ENCODE data around the gene MAD1L1. TPM values are rescaled to one million over a fixed set of nuclear protein-coding genes. Genes with fewer than 3 reads are reported as not detected.
"Not testable (repeated sequence)": the region's sequence is repeated elsewhere in the genome, so short reads cannot be mapped to it uniquely, and the experiment has no call there.

The MAD1L1 gene
- polyA plus RNA-seq, 1 donor: 21.2 TPM

DNA sequence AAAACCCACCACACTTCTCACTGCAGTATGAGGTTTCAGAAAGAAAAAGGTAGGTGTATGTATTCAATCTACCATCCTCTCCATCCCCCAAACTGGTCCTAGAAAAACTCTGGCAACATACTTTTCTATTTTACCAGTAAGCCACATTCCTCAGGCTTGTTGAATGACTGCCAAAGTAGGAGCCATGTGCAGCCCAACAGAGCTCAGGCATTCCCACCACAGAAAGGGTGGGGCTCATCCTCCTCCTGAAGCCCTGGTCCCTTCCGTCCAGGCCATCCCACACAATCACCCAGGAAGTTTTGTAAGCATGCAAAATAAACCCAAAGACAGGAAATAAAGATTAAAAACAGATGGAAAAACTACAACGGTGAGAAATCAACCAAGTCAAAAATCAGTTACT, 57.2 kb downstream of the MAD1L1 start:
- DNase-seq (ENCODE audit: low read depth): no peak

DNA sequence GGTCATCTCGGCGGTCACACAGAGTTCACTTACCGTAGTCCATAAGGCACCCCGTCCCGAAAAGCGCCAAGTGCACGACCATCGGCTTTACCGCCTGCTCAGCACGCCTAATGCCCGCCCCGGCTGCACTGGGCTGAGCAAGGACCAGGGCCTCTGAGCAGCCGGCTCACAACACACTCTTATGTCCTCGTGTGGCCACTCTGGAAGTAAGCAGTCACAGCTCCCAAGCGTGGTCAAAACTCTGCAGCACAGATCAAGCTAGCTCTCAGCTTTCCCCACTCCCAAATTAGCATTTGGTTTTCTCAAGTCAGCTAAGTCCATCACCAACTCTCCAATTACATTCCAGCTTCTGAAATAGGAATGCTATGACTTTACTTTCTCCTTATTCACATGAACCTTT, 57.7 kb downstream of the MAD1L1 start:
- no peak for DNase-seq (ENCODE audit: low read depth)

DNA sequence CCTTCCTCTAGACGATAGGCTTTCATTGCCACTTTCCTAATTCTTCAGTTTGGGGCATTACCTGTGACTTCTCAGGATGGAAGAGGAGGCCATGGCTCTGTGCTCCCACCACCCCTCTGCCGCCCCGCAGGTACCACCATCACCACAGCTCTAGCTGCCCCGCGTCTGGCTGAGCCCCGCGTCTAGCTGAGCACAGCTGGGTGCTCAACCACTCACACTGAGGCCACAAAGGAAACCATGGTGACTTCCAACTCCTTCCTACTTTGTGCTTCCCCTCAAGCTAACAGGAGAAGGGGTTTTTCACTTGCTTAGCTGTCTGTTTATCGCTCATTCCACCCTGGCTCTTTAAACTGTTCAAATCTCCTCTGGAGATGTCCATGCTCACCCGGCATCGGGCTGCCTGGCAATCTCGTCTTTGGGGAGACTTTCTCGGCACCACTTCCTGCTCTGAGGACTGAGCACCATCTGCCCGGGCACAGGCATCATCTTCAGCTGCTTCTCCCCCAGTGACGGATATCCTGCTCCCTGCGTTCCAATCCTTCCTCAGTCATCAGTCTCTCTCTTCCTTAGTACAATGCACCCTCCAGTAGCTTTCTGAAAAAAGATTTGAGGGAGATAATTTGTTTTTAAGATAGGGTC, 59.4 kb downstream of the MAD1L1 start:
- DNase-seq (ENCODE audit: low read depth): no peak

DNA sequence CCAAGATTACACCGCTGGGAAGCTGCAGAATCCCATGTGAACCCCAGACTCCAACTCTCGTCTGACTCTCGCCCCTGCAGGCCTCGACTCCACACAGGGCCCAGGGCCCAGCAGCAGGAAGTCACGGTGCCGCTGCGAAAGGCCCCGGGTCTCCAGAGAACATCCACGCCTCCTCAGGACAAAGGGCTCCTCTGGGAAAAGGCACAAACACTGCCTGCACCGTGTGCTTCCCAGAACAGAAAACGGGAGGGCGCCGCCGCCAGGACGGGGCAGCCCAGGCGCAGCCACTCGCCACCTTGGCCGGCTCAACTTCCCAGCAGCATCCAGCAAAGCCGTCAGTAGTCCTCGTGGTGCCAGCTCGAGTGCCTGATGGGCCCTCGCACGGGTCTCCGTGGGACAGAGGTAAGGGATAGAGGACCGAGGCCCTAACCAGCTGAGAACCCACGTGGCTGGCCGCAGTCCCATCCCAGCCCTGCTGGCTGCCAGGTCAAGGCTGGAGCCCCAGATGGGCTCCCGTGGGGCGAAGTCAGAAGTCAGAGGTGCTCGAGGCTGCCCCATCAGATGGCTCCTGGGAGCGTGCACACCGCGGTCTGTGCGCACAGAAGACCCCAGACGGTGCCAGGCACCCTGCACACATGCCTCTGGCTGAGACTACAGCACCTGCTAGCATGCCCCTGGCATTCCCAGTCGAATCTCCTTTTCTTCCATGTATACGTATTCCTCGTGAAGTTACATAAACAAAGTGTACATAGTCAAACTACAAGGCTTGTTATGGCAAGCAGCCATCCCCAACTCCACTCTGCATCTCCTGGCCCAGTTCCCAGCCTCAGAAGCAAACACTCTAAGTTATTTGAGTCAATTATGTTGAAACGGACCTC, 60.2 kb downstream of the MAD1L1 start:
- DNase-seq (ENCODE audit: low read depth): no peak

DNA sequence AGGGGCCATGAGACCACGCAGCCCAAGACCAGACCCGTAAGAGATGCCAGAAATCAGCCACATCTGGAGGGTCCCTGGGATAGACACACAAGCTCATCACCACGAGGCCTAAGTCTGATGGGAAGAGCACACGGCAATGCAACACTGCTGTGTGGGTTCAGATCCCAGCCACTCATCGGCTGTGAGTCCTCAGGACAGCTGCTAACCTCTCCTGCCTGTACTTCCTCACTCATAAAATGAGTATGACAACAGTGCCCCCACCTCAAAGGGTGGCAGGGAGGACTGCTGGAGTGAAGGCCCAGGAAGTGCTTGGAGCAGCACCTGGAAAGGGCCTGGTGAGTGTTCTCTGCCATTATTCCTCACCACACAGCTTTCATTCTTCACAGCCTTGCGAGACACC, 60.9 kb downstream of the MAD1L1 start:
- DNase-seq (ENCODE audit: low read depth): no peak

DNA sequence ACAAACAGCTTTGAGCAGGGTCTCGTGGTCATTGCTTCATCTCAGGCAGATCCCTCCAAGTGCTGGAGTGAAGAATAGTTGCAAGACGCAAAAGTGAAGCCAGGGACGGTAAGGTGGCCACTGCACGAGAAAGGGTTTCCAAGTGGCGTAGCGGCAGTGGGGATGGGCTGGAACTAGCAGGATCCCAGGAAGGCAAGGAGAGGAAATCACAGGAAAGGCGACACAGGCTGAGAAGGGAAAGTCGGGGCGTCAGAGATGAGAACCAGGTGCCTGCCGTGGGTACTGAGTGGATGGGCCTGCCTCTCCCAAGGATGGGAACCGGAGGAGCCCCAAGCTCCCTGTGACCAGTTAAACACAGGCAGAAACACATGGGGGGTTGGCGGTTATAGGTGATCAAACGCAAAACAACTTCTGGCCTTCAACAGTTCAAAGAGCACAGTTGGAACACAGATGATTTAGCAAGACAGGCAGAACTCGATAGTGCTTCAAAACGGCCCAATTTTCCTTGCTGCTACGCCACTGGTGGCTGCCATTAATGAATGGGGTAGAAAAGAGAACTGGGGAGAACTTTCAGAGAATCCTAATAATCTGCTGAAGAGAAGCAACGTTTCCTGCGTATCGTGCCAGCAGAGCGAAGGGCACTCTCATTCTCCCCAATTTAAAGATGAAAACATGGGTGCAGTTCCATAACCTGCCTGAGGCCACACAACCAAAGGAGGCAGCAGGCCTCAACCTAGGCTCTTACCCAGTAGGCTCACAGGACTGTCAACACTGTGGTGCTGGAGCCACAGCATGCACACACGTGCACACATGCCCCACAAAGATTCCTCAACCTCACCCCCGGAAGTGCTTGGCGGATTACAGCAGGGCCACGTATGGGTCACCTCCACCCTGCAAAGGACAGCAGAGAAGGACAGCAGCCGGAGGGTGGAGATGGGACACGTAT, 61.9 kb downstream of the MAD1L1 start:
- no peak for DNase-seq (ENCODE audit: low read depth)

DNA sequence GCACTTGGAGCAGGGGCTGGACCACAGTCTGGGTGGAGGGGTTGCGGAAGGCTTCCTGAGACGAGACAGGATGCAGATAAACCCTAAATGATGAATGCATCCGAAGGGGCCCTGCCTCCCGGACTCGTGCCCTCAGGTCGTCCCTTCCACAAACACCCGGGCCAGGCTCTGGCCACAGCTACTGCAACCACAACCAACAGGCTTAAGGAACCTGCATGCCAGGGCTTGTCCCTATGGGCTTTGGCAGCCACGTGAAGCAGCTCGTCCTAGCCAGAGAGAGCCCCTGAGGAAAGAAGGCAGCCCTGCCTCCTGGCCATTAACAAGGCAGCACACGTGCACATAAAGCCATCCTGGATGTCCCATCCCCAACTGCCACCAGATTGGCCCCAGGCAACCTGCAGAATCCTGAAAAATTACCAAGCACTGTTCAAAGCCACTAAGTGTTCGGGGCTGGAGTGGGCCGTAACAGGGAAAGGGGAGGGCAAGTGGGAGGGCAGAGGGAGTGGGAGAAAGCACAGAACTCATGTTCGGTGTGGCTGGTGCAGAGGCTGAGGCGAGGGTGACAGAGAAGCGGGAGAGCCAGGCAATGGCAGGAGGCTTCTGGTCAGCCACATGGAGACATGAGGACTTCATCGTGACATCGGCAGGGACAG, 62.7 kb downstream of the MAD1L1 start:
- DNase-seq (ENCODE audit: low read depth): no peak

DNA sequence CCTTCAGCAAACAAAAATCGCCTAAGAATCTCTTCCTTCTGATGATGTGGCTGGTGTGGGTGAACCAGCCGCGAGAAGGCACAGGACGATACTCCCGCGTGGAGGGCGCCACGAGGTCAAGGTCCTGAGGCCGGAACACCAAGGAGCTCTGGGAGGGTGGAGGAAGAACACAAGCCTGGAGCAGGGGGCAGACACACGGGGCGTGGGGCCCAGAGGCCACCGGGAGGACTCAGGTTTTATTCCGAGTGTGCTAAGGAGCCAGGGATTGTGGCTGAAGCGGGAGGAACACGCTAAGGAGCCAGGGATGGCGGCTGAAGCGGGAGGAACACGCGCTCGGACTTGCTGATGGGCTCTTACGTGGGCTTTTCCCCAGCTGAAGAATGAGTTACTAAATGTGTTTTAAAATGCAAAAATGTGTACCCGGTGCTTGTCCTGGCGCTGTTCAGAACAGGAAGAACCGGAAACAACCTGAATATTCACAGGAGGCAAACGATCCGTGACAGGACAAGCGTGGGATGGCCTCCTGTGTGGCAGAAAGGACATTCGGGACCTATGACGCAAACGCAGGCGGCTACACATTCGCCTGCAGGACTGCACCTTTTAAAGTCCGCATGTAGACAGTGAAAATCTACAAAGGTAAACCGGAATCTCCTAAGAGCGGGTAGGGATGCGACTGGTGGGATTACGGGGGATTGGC, 64.0 kb downstream of the MAD1L1 start:
- DNase-seq (ENCODE audit: low read depth): no peak

DNA sequence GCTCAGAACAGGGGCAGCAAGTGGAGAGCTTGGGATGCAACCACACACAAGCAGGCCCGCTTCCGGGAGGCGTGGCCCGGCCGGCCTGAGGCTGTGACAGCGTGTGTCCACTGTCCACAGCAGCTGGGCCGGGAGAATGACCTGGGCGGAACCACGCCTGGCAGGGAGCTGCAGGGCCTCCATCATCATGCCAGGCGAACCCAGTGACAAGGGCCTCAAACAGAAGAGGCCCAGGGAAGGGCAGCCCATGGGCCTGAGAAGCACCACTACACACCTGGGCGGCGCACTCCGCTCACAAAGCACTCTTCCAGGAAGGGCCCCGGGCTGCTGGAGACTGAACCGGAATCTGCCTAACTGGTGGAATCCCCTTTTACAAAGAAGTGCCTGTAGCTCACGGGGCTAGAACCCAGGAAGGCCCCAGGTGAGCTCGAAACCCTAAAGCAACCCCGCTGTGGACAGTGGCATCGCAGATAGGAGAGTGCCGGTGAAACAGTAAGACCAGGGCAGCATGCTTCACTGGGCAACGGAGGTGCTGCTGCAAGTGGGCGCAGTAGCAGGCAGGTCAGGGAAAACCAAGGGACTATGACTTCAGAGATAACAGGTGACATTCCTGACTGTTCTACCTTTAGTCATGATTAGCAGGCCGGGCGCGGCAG, 66.0 kb downstream of the MAD1L1 start:
- DNase-seq (ENCODE audit: low read depth): no peak

DNA sequence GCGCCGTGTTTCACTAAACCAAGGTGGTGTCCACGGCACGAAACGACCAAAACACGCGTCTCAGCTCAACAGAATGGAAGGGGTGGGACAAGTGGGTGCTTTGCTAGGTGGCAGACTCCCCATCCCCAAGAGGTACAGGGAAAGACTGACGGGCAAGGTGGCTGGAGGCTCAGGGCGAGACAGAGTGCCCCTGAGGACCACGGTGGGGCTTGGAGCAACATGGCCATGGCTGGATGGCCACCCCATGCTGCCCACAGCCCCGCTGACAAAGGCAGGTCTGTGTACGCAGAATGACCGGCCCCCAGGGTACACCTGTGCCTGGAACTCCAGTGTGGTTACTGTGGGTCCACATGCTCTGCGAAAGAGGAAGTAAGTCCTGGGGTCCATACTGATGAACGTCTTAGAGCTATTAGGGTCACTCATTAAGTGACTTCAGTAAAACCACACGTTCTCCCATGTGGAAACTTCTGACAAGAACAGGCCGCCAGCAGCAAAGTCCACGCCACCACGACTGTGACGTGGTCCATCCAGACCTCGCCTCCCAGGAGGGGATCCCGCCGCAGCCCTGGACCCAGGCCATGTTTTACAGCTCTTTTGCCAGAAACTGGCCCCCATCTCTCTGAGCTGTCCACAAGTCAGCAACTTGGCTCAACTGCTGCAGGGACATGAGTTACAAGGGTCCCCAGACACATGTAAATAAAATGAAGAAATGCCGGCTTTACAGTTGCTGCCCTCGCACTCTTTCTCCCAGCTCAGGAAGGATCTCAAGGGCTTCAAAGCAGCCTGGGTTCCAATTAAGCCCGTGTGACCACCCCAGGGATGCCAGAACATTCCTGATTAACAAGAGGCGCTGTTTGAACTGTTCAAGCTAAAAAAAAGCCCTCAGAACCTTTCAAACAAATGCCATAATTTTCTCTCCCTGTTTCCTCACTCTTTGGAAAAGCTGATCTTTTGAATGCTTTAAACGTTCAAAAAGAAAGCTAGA, 66.8 kb downstream of the MAD1L1 start:
- DNase-seq (ENCODE audit: low read depth): no peak

DNA sequence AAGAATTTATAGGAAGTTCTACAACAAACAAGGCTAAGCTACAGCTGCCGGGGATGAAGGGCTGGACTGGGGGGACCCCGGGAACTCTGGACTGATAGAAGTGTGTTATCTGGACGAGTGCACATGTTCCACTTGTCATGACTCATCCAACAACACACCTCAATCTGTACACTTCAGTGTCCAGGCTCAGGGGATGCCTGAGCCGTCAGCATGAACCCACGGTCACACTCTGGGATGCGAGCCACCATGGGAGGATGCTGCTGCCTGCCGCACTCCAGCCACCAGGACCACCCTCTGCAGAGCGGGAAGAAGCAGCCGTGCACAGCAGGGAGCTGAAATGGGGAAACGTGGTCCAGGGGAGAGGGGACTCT, 67.5 kb downstream of the MAD1L1 start:
- no peak for DNase-seq (ENCODE audit: low read depth)

DNA sequence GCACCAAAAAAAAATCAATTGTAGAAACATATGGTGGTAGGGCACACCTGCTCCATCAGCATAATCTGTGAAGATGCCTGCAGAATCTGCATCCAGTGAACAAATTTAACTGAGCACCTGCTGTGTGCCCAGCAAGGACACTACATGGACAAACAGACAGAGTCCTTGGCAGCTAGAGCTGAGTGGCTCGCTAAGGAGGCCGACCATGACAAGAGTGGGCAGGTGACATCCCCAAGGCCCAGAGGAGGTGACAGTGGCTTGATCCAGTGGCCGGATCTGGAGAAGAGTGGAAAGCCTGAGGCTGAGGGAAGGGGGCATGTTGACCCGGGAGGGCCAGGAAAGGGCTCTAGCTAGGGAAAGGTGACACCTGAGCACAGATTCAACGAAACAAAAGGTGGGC, 68.1 kb downstream of the MAD1L1 start:
- no peak for DNase-seq (ENCODE audit: low read depth)

DNA sequence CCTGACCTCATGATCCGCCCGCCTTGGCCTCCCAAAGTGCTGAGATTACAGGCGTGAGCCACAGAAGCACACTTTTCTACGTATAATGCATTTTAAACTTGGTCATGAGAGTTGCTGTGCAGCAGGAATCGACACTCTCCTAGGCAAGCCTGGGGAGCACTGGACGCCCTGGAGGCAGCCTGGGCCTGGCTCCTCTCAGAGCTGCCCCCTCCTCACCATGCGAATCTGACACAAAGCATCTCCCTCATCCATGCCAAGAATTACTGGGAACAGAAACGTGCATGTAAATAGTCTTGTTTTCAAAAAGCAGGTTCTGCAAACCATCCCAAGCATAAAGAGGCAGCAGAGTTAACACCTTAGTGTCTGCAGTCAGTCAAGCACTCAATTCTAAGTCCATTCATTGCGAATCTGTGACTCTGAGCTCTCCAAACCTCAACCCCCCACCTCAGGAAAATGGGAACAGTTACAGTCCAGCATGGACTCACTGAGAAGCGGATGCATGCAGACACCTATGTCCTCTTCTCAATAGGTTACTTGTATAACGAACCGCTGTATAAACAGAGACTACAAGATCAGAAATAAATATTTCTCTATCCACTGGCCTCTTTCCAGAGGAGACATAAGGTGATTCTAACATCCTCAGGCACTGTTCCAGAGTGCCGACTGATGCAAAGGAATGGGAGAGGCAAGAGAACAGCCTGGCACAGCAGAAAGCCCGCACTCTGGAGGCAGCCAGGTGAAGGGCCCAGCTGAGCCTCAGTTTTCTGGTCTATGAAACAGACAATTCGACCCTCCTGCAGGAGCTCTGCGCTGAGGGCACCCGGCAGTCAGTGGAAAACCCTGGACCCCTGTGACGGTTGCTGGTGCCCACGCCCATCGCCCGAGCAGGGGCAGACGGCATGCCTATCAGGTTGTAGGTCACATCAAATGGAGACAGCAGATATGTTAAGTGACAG, 68.9 kb downstream of the MAD1L1 start:
- no peak for DNase-seq (ENCODE audit: low read depth)

DNA sequence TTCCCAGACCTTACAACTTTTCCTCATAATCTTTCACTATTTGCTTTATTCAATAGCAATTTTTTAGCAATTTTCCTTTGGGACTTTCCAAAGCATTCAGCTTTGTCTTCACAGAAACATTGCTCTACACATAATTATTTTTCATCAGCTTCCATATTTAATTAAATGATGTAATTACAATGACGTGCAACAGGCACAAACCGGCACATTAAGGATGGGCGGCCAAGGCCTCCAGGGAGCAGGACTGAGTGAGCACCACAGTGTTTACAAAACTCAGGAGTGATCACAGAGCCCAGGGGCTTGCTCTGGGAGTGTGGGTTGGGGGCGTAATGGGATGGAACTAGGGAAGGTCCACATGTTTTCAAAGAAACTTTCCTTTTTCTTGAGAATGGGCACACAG, 69.8 kb downstream of the MAD1L1 start:
- no peak for DNase-seq (ENCODE audit: low read depth)

DNA sequence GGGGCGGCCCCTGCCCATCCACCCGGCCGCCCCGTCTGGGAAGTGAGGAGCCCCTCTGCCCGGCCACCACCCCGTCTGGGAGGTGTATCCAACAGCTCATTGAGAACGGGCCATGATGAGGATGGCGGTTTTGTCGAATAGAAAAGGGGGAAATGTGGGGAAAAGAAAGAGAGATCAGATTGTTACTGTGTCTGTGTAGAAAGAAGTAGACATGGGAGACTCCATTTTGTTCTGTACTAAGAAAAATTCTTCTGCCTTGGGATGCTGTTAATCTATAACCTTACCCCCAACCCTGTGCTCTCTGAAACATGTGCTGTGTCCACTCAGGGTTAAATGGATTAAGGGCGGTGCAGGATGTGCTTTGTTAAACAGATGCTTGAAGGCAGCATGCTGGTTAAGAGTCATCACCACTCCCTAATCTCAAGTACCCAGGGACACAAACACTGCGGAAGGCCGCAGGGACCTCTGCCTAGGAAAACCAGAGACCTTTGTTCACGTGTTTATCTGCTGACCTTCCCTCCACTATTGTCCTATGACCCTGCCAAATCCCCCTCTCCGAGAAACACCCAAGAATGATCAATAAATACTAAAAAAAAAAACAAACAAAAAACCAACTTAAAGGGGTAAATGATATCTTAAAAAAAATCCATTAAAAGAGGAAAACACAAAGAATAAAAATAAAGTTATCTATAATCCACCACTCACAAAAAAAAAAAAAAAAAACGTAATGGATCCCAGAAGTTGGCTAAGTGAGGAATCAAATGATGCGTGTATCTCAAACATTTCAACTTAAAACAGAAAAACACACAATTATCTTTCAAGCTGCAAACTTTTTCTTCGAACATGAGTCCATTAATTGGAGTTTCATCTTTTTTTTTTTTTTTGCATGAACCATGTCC, 70.5 kb downstream of the MAD1L1 start:
- DNase-seq (ENCODE audit: low read depth): not testable (repeated sequence)

DNA sequence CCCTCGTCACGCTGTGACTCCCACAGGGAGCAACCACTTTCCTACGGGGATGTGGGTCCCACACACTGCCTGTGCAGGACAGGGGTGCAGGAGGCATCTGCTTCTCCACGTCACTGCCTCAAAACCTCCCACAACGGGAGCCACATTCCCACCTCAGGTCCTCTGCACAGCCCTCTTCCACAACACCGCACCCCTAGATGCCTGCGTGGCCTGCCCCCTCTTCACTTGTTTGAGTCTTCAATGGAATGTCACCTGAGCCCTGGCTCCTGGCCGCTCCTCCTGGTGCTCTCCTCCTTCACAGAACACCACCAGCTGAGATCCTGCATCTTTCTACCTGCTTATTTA, 73.6 kb downstream of the MAD1L1 start:
- no peak for DNase-seq (ENCODE audit: low read depth)
